ENCODE data around the gene PRR11.
"Not testable (repeated sequence)": the region's sequence is repeated elsewhere in the genome, so short reads cannot be mapped to it uniquely, and the experiment has no call there.

The PRR11 gene

GRCh38 chr17:59155439-59156177 is at the start of gene PRR11:
Gene PRR11 (plus strand): TSS chr17:59155746. CDS start chr17:59169753, 14,007 bp downstream.
- peak; percentile 54 to 96 for DNase-seq (ENCODE audit: low read depth in 1 of 2, low spot score in 1 of 2)

GRCh38 chr17:59105852-59106462 is 49.6 kb upstream of the PRR11 start:
- peak; percentile 41 to 44 for DNase-seq (ENCODE audit: low read depth in 1 of 2, low spot score in 1 of 2)

GRCh38 chr17:59106463-59107305 is 48.9 kb upstream of the PRR11 start, which contains the start of gene TRIM37:
Gene TRIM37 (minus strand): TSS chr17:59106880. CDS start chr17:59106461, 419 bp downstream.
- DNase-seq (ENCODE audit: low read depth in 1 of 2, low spot score in 1 of 2) = peak; percentile 97 to 98

GRCh38 chr17:59107306-59107670 is 48.3 kb upstream of the PRR11 start:
- DNase-seq (ENCODE audit: low read depth in 1 of 2, low spot score in 1 of 2) = no peak

GRCh38 chr17:59108400-59109102 is 47.0 kb upstream of the PRR11 start:
- DNase-seq (ENCODE audit: low read depth in 1 of 2, low spot score in 1 of 2) = no peak

- no peak for DNase-seq (ENCODE audit: low read depth in 1 of 2, low spot score in 1 of 2)
Observed at GRCh38 chr17:59110973-59111372, 44.6 kb upstream of the PRR11 start.

GRCh38 chr17:59111539-59111938 is 44.0 kb upstream of the PRR11 start:
- no peak for DNase-seq (ENCODE audit: low read depth in 1 of 2, low spot score in 1 of 2)

GRCh38 chr17:59115474-59115873 is 40.1 kb upstream of the PRR11 start:
- no peak for DNase-seq (ENCODE audit: low read depth in 1 of 2, low spot score in 1 of 2)

GRCh38 chr17:59121901-59122480 is 33.6 kb upstream of the PRR11 start:
- no peak for DNase-seq (ENCODE audit: low read depth in 1 of 2, low spot score in 1 of 2)

GRCh38 chr17:59124665-59125064 is 30.9 kb upstream of the PRR11 start:
- no peak for DNase-seq (ENCODE audit: low read depth in 1 of 2, low spot score in 1 of 2)

GRCh38 chr17:59126809-59127417 is 28.6 kb upstream of the PRR11 start:
- no peak for DNase-seq (ENCODE audit: low read depth in 1 of 2, low spot score in 1 of 2)

GRCh38 chr17:59129814-59130213 is 25.7 kb upstream of the PRR11 start:
- DNase-seq (ENCODE audit: low read depth in 1 of 2, low spot score in 1 of 2) = no peak

- no peak for DNase-seq (ENCODE audit: low read depth in 1 of 2, low spot score in 1 of 2)
Observed at GRCh38 chr17:59131131-59131530, 24.4 kb upstream of the PRR11 start.

- DNase-seq (ENCODE audit: low read depth in 1 of 2, low spot score in 1 of 2) = not testable (repeated sequence)
Observed at GRCh38 chr17:59138339-59138738, 17.2 kb upstream of the PRR11 start.

GRCh38 chr17:59139939-59140338 is 15.6 kb upstream of the PRR11 start:
- DNase-seq (ENCODE audit: low read depth in 1 of 2, low spot score in 1 of 2) = no peak

- no peak for DNase-seq (ENCODE audit: low read depth in 1 of 2, low spot score in 1 of 2)
Observed at GRCh38 chr17:59141860-59142259, 13.7 kb upstream of the PRR11 start.

GRCh38 chr17:59145571-59146096 is 9.9 kb upstream of the PRR11 start:
- no peak for DNase-seq (ENCODE audit: low read depth in 1 of 2, low spot score in 1 of 2)

- no peak for DNase-seq (ENCODE audit: low read depth in 1 of 2, low spot score in 1 of 2)
Observed at GRCh38 chr17:59149051-59149450, 6.5 kb upstream of the PRR11 start.

- DNase-seq (ENCODE audit: low read depth in 1 of 2, low spot score in 1 of 2) = no peak
Observed at GRCh38 chr17:59149841-59150511, 5.6 kb upstream of the PRR11 start.

- DNase-seq (ENCODE audit: low read depth in 1 of 2, low spot score in 1 of 2) = no peak
Observed at GRCh38 chr17:59151006-59151405, 4.5 kb upstream of the PRR11 start.

Data from activated CD4-positive, alpha-beta T cell treated with anti-CD3 and anti-CD28 coated beads, Interleukin-2, amount 50 U/mL, for 24 hours (primary cell).